LNCaP clone FGC (cell line): Measurements from ENCODE around the gene ANKS4B.

Experiments
- DNase-seq: peaks from one replicate; pipeline ENCODE4 v3.0.0-alpha.2; 2011; ENCODE audit warnings: low read depth
- H3K4me3 ChIP-seq: 2 replicates; pipeline ENCODE4 v1.5.1; 2011; ENCODE audit warnings: mild to moderate bottlenecking, low read depth, low read length, control low read depth
- CTCF ChIP-seq: IDR thresholded peaks from 2 replicates; pipeline ENCODE4 v1.5.1; 2012; ENCODE audit warnings: mild to moderate bottlenecking; ENCODE audit not compliant: control insufficient read depth, insufficient read depth; ENCODE audit errors: extremely low read depth

The ANKS4B gene

DNA sequence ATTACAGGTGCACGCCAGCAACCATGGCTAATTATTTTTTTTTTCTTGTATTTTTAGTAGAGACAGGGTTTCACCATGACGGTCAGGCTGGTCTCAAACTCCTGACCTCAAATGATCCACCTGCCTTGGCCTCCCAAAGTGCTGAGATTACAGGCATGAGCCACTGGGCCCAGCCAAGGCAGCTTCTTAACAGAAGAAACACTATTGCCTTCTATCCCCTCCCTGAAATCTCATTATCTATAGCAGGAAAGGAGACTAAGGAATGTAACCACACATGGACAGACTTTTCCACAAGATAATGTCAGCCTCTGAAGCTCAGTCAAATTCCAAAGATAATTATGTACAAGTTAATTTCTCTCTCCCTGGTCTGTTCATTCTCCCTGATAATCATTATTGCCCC, 16.4 kb upstream of the ANKS4B start:
- TF ChIP-seq CTCF = no peak
- no peak for DNase-seq
- H3K4me3 ChIP-seq = no peak overlapping the region

DNA sequence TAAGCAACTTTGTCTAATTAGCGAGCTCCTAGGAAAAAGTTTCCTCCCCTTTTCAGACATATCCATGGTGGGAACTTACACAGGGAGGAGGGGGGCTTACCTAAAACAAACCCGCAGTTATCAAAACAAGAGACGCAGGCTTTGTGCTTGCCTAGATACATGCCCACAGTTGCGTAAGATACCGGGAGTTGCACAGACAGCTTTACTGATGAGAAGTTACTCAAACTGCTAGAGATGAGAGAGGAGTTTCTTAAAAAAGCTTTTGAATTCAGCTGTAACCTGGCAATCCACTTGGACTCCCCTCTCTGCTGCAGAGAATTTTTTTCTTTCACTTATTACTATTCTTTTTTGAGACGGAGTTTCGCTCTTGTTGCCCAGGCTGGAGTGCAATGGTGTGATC, 15.3 kb upstream of the ANKS4B start:
- no peak overlapping the region for H3K4me3 ChIP-seq
- DNase-seq = no peak

DNA sequence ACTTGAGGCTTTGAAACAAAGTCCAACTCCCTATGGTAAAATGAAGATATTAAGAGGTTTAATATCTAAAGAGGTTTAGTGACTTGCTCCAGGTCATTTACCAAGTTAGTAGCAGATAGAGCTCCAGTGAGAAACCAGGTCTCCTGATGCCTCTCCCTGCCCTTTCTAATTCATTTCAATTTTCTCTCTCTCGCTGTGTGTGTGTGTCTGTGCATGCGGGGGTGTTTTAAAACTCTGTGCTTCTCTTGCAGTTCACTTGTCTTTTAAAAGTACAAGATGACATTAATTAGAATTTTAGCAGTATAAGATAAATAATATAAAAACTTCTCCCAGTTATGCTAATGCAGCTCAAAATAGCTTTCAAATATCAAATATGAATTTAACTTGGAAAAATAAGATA, 13.9 kb upstream of the ANKS4B start:
- TF ChIP-seq CTCF = no peak
- DNase-seq = no peak
- H3K4me3 ChIP-seq = no peak overlapping the region

More for the DNA sequence above, 15.3 kb upstream of the ANKS4B start:
- no peak for TF ChIP-seq CTCF

DNA sequence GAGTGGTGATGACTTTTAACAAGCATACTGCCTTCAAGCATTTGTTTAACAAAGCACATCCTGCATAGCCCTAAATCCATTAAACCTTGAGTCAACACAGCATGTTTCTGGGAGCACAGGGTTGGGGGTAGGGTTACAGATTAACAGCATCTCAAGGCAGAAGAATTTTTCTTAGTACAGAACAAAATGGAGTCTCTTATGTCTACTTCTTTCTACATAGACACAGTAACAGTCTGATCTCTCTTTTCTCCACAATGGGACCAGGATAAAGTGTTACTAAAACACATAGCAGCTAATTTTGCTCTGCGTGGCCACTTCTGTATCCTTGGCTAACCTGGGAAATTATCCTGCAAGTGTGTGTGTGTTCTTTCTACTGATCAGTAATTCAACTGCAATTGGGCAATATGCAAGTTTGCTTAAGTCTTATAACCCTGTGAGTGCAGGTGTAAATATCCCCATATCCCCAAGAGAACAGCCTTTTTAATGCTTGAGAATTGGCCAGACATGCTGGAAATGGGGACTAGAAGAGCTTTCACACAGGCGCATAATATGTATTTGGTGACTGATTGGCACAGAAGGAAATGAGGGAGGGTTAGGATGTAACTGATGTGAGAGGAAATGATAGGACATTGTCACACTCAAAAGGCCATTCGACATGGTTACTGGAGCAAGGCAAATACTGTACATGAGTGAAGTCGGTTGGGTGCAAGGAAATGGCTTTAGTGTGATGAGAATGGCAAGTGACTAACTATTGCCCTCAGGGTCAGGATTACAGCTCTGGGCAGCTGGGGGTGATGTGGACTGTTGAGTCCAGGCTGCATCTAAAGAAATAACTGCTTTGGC, 10.8 kb upstream of the ANKS4B start:
- TF ChIP-seq CTCF = no peak
- no peak for DNase-seq
- H3K4me3 ChIP-seq = no peak overlapping the region

DNA sequence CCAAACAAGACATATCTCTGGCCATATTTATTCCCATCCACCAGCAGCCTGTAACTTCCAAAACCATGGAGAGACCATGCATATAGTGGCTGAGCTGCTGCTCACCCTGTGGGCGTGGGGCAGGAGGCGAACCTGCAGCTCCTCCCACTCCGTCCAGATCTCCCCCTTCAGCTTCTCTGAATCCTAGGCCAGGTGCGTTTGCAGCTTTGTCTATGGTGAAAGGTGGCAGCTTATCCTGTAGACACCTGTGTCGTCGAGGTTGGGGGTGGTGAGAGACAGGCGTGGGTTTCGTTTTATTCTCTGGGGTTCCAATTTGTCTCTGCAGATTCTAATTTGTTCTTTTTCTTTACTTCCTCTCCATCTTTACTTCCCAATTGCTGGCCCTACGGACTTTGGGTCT, 9.7 kb upstream of the ANKS4B start:
- no peak for DNase-seq
- no peak for TF ChIP-seq CTCF
- no peak overlapping the region for H3K4me3 ChIP-seq

- H3K4me3 ChIP-seq = no peak overlapping the region
- no peak for TF ChIP-seq CTCF
- DNase-seq = no peak
These were observed 8.7 kb upstream of the ANKS4B start for GRCh38 chr16:21224800-21225199.

GRCh38 chr16:21226749-21227148, 6.8 kb upstream of the ANKS4B start:
- no peak for TF ChIP-seq CTCF
- no peak for DNase-seq
- no peak overlapping the region for H3K4me3 ChIP-seq
